ENCODE measurements around the gene LRMDA. TPM values are rescaled to one million over a fixed set of nuclear protein-coding genes. Genes with fewer than 3 reads are reported as not detected.

LRMDA gene
- total and polyA plus RNA-seq, 2 of the 13 experiments (the other 11 are each of a cell fraction or from before 2014, with no cell fraction given) = 13.4 to 22.0 TPM

- TF ChIP-seq GMEB1 (CRISPR knock-in tag; IDR thresholded peaks at IDR 0.05; ENCODE audit: borderline replicate concordance) (no peak; the same call in 1 of the 2 replicates), EHMT2 (IDR thresholded peaks at IDR 0.05; ENCODE audit: borderline replicate concordance, low read depth, low read length) (no peak), E2F1 (CRISPR knock-in tag; IDR thresholded peaks at IDR 0.05) (no peak), ZNF337 (CRISPR knock-in tag; IDR thresholded peaks at IDR 0.05; ENCODE audit: borderline replicate concordance, low read depth) (no peak), GTF2F1 (IDR thresholded peaks at IDR 0.05; ENCODE audit: low read length) (no peak), STAT6 (CRISPR knock-in tag; IDR thresholded peaks at IDR 0.05; ENCODE audit: borderline replicate concordance) (no peak), ZNF235 (CRISPR knock-in tag; IDR thresholded peaks at IDR 0.05; ENCODE audit: borderline replicate concordance) (no peak), ZMYM3 (CRISPR knock-in tag; IDR thresholded peaks at IDR 0.05) (no peak), NR2C2 (CRISPR knock-in tag; IDR thresholded peaks at IDR 0.05; ENCODE audit: borderline replicate concordance) (no peak), CBFB (CRISPR knock-in tag; IDR thresholded peaks at IDR 0.05) (no peak), CENPT (CRISPR knock-in tag; IDR thresholded peaks at IDR 0.05; ENCODE audit: low read depth) (no peak), XRCC5 (optimal IDR thresholded peaks at IDR 0.05; ENCODE audit: low read length) (peak; percentile 11), ZC3H13 (CRISPR knock-in tag; IDR thresholded peaks at IDR 0.05) (peak; percentile 24; the same call in 1 of the 2 replicates), BHLHE40 (IDR thresholded peaks at IDR 0.05; ENCODE audit: low read length) (no peak), RBM22 (optimal IDR thresholded peaks at IDR 0.05; ENCODE audit: low read length) (peak; percentile 76), ZFP62 (CRISPR knock-in tag; IDR thresholded peaks at IDR 0.05) (no peak), CREM (IDR thresholded peaks at IDR 0.05) (no peak), CREM (CRISPR knock-in tag; IDR thresholded peaks at IDR 0.05) (no peak), ZNF367 (CRISPR knock-in tag; IDR thresholded peaks at IDR 0.05; ENCODE audit: borderline replicate concordance) (no peak), ZMAT3 (CRISPR knock-in tag; conservative IDR thresholded peaks at IDR 0.05) (no peak), ETV6 (CRISPR knock-in tag; conservative IDR thresholded peaks at IDR 0.05) (no peak), ZBTB49 (CRISPR knock-in tag; IDR thresholded peaks at IDR 0.05; ENCODE audit: borderline replicate concordance) (no peak), CREB1 (IDR thresholded peaks at IDR 0.05) (no peak), CREB1 (CRISPR knock-in tag; IDR thresholded peaks at IDR 0.05) (no peak)
Observed at GRCh38 chr10:75400771-75401568, 30.5 kb upstream of the LRMDA start (continued).

All from HepG2 (cell line).